H9 (cell line): ENCODE measurements around the gene KRT2. TPM values are rescaled to one million over a fixed set of nuclear protein-coding genes. Genes with fewer than 3 reads are reported as not detected.

Experiments
- DNase-seq: peaks from one replicate; pipeline ENCODE4 v3.0.0-alpha.2; 2017
- H2AFZ ChIP-seq: one replicate; pipeline ENCODE4 v1.6.1; 2013; ENCODE audit warnings: mild to moderate bottlenecking, low read length, control low read depth, moderate library complexity
- H2AK5ac ChIP-seq: 2 replicates; pipeline ENCODE4 v1.6.1; 2013; ENCODE audit warnings: low read length, control low read depth, mixed read lengths; ENCODE audit not compliant: insufficient read length
- H2BK120ac ChIP-seq: one replicate; pipeline ENCODE4 v1.6.1; 2013; ENCODE audit warnings: low read depth, mild to moderate bottlenecking, low read length, control low read depth, inconsistent platforms; ENCODE audit not compliant: poor library complexity, severe bottlenecking
- H2BK12ac ChIP-seq: 2 replicates; pipeline ENCODE4 v1.6.1; 2013; ENCODE audit warnings: low read length, control low read depth, mixed read lengths, low read depth; ENCODE audit not compliant: insufficient read length
- H2BK15ac ChIP-seq: 2 replicates; pipeline ENCODE4 v1.6.1; 2013; ENCODE audit warnings: low read depth, low read length, control low read depth
- H2BK20ac ChIP-seq: one replicate; pipeline ENCODE4 v1.6.1; 2013; ENCODE audit warnings: low read depth, mild to moderate bottlenecking, low read length, control low read depth, inconsistent platforms; ENCODE audit not compliant: poor library complexity, severe bottlenecking
- H2BK5ac ChIP-seq: 2 replicates; pipeline ENCODE4 v1.6.1; 2013; ENCODE audit warnings: low read length, control low read depth, mixed read lengths; ENCODE audit not compliant: insufficient read length
- H3K14ac ChIP-seq: 2 replicates; pipeline ENCODE4 v1.6.1; 2013; ENCODE audit warnings: low read length, control low read depth; ENCODE audit not compliant: insufficient read depth
- H3K18ac ChIP-seq: 2 replicates; pipeline ENCODE4 v1.6.1; 2013; ENCODE audit warnings: low read depth, mild to moderate bottlenecking, mixed read lengths, low read length, control low read depth; ENCODE audit not compliant: insufficient read length
- H3K23ac ChIP-seq: 2 replicates; pipeline ENCODE4 v1.6.1; 2013; ENCODE audit warnings: low read length, control low read depth, mixed read lengths, low read depth; ENCODE audit not compliant: insufficient read length
- H3K23me2 ChIP-seq: 2 replicates; pipeline ENCODE4 v1.6.1; 2013; ENCODE audit warnings: low read depth, mild to moderate bottlenecking, mixed read lengths, low read length, control low read depth; ENCODE audit not compliant: insufficient read length, poor library complexity, severe bottlenecking
- H3K27ac ChIP-seq: 2 replicates; pipeline ENCODE4 v1.5.1; 2013; ENCODE audit warnings: low read length, control low read depth, mixed read lengths, low read depth; ENCODE audit not compliant: insufficient read length
- H3K27me3 ChIP-seq: 2 replicates; pipeline ENCODE4 v1.6.1; 2013; ENCODE audit warnings: low read length, control low read depth, inconsistent platforms; ENCODE audit not compliant: insufficient read depth
- H3K4ac ChIP-seq: 2 replicates; pipeline ENCODE4 v1.6.1; 2013; ENCODE audit warnings: low read depth, mild to moderate bottlenecking, control low read depth, inconsistent platforms, low read length, moderate library complexity
- H3K4me1 ChIP-seq: 2 replicates; pipeline ENCODE4 v1.6.1; 2013; ENCODE audit warnings: low read length, control low read depth, inconsistent platforms; ENCODE audit not compliant: insufficient read depth
- H3K4me2 ChIP-seq: 2 replicates; pipeline ENCODE4 v1.6.1; 2013; ENCODE audit warnings: low read length, control low read depth, mixed read lengths; ENCODE audit not compliant: insufficient read length, insufficient read depth
- H3K56ac ChIP-seq: 2 replicates; pipeline ENCODE4 v1.6.1; 2013; ENCODE audit warnings: low read depth, mild to moderate bottlenecking, mixed read lengths, low read length, control low read depth; ENCODE audit not compliant: insufficient read length
- H3K79me1 ChIP-seq: 2 replicates; pipeline ENCODE4 v1.6.1; 2013; ENCODE audit warnings: low read depth, mild to moderate bottlenecking, moderate library complexity, low read length, control low read depth, inconsistent platforms; ENCODE audit not compliant: insufficient read depth, poor library complexity, severe bottlenecking
- H3K79me2 ChIP-seq: 2 replicates; pipeline ENCODE4 v1.6.1; 2013; ENCODE audit warnings: low read length, control low read depth, inconsistent platforms; ENCODE audit not compliant: insufficient read depth
- H3K9ac ChIP-seq: 2 replicates; pipeline ENCODE4 v1.6.1; 2013; ENCODE audit warnings: low read length, control low read depth, mixed read lengths; ENCODE audit not compliant: insufficient read length; ENCODE audit errors: extremely low read depth
- H3K9me3 ChIP-seq: one replicate; pipeline ENCODE4 v1.6.1; 2013; ENCODE audit warnings: low read depth, low read length, inconsistent platforms; ENCODE audit not compliant: control insufficient read depth
- H3T11ph ChIP-seq: one replicate; pipeline ENCODE4 v1.6.1; 2013; ENCODE audit warnings: mild to moderate bottlenecking, low read length, control low read depth, inconsistent platforms
- H4K20me1 ChIP-seq: one replicate; pipeline ENCODE4 v1.6.1; 2013; ENCODE audit not compliant: control insufficient read depth, insufficient read length, insufficient read depth
- H4K5ac ChIP-seq: 2 replicates; pipeline ENCODE4 v1.6.1; 2013; ENCODE audit warnings: low read depth, mild to moderate bottlenecking, mixed read lengths, low read length, control low read depth; ENCODE audit not compliant: insufficient read length
- H4K8ac ChIP-seq: replicated peaks from 2 replicates; pipeline ENCODE4 v1.6.1; 2013; ENCODE audit warnings: low read length, control low read depth, mixed read lengths, low read depth; ENCODE audit not compliant: insufficient read length
- H4K91ac ChIP-seq: 2 replicates; pipeline ENCODE4 v1.6.1; 2013; ENCODE audit warnings: low read depth, mild to moderate bottlenecking, moderate library complexity, mixed read lengths, low read length, control low read depth; ENCODE audit not compliant: insufficient read length
- H3K27ac Mint-ChIP-seq, 3 experiments: 2 replicates in 2 of 3; 3 replicates in 1 of 3; pipeline ENCODE4 v1.8.0; 2020 to 2021; ENCODE audit warnings: mixed read lengths in 3 of 3, mild to moderate bottlenecking in 1 of 3, moderate library complexity in 1 of 3
- H3K27me3 Mint-ChIP-seq: 2 replicates; pipeline ENCODE4 v1.8.0; 2021; ENCODE audit warnings: low read depth, mild to moderate bottlenecking, moderate library complexity, mixed read lengths
- H3K36me3 Mint-ChIP-seq, 3 experiments: 2 replicates in 2 of 3; 3 replicates in 1 of 3; pipeline ENCODE4 v1.8.0; 2020 to 2021; ENCODE audit warnings: low read depth in 3 of 3, mixed read lengths in 3 of 3; ENCODE audit not compliant: insufficient read depth in 1 of 3
- H3K4me1 Mint-ChIP-seq, 2 experiments: 2 replicates each; pipeline ENCODE4 v1.8.0; 2020; ENCODE audit warnings: mixed read lengths in 2 of 2
- H3K4me3 Mint-ChIP-seq, 2 experiments: 2 replicates in 1 of 2; 3 replicates in 1 of 2; pipeline ENCODE4 v1.8.0; 2020 to 2021; ENCODE audit warnings: mild to moderate bottlenecking in 2 of 2, mixed read lengths in 2 of 2, moderate library complexity in 1 of 2
- H3K9me3 Mint-ChIP-seq, 2 experiments: 2 replicates in 1 of 2; 3 replicates in 1 of 2; pipeline ENCODE4 v1.8.0; 2020; ENCODE audit warnings: mild to moderate bottlenecking in 2 of 2, mixed read lengths in 2 of 2, moderate library complexity in 1 of 2
- WGBS: extraction: QIAGEN DNeasy Blood & Tissue Kit; methylation state at CpG from one replicate; pipeline ENCODE4 v1.1.7; 2013; ENCODE audit warnings: missing lambda C conversion rate, low lambda C conversion rate, mixed read lengths; ENCODE audit not compliant: insufficient read length; ENCODE audit errors: extremely low coverage; 5-methylcytosine and 5-hydroxymethylcytosine counted together
- total RNA-seq: library from RNA; stranded (reverse); gene quantifications from 2 replicates; pipeline ENCODE4 v1.2.1, GENCODE V29; 2021
- TF ChIP-seq, protein P1 (sequence below): fragments of 200-600 bp; sonication (generic); conservative IDR thresholded peaks from 3 replicates; pipeline ENCODE4 v1.8.0; 2021; ENCODE audit warnings: antibody characterized with exemption, mild to moderate bottlenecking

Gene KRT2
- total RNA-seq, 1 experiment from 2014 or later, result not detected

- no peak overlapping the region for H4K5ac ChIP-seq
- no peak overlapping the region for H4K8ac ChIP-seq
- DNase-seq, result peak; percentile 14
- no CpG with 5 or more reads among the region's 6 CpGs for WGBS
- no peak overlapping the region for H3K4me3 Mint-ChIP-seq
- H3K27ac Mint-ChIP-seq, result no peak overlapping the region
- H3K56ac ChIP-seq, result no peak overlapping the region
- H3K79me2 ChIP-seq, result no peaks in the 10 kb centered on the region
- H2BK12ac ChIP-seq, result no peak overlapping the region
- H3K9ac ChIP-seq, result no peak overlapping the region
- no peak overlapping the region for H3K27ac ChIP-seq
- H3K4me1 ChIP-seq, result no peaks in the 10 kb centered on the region
- H3K14ac ChIP-seq, result no peak overlapping the region
- no peak overlapping the region for H2AK5ac ChIP-seq
- no peak overlapping the region for H3K23ac ChIP-seq
- no peak overlapping the region for H3K4ac ChIP-seq
- no peaks in the 10 kb centered on the region for H3K27me3 ChIP-seq
- H3K36me3 Mint-ChIP-seq, result no peaks in the 10 kb centered on the region
- H3T11ph ChIP-seq, result no peak overlapping the region
- peaks cover 2 to 4% of the 10 kb centered on the region in 2 experiments; a peak in 2 of 4 replicates for H3K4me1 Mint-ChIP-seq
- no peaks in the 10 kb centered on the region for H4K20me1 ChIP-seq
- no peak overlapping the region for H2BK20ac ChIP-seq
- H2BK5ac ChIP-seq, result no peak overlapping the region
- H2BK15ac ChIP-seq, result no peak overlapping the region
- no peak overlapping the region for H4K91ac ChIP-seq
- H3K18ac ChIP-seq, result no peak overlapping the region
- H3K23me2 ChIP-seq, result no peaks in the 10 kb centered on the region
- TF ChIP-seq, protein P1, sequence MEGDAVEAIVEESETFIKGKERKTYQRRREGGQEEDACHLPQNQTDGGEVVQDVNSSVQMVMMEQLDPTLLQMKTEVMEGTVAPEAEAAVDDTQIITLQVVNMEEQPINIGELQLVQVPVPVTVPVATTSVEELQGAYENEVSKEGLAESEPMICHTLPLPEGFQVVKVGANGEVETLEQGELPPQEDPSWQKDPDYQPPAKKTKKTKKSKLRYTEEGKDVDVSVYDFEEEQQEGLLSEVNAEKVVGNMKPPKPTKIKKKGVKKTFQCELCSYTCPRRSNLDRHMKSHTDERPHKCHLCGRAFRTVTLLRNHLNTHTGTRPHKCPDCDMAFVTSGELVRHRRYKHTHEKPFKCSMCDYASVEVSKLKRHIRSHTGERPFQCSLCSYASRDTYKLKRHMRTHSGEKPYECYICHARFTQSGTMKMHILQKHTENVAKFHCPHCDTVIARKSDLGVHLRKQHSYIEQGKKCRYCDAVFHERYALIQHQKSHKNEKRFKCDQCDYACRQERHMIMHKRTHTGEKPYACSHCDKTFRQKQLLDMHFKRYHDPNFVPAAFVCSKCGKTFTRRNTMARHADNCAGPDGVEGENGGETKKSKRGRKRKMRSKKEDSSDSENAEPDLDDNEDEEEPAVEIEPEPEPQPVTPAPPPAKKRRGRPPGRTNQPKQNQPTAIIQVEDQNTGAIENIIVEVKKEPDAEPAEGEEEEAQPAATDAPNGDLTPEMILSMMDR, result no peak
- H3K4me2 ChIP-seq, result no peak overlapping the region
- no peak overlapping the region for H2BK120ac ChIP-seq
- H3K9me3 ChIP-seq, result no peaks in the 10 kb centered on the region
- peaks cover 32% of the 10 kb centered on the region for H3K27me3 Mint-ChIP-seq
- H3K79me1 ChIP-seq, result no peaks in the 10 kb centered on the region
- H2AFZ ChIP-seq, result no peak overlapping the region
- H3K9me3 Mint-ChIP-seq, result no peaks in the 10 kb centered on the region
Observed at GRCh38 chr12:52615208-52615868, 36.7 kb downstream of the KRT2 start.
